ENCODE data around the gene IDS.
"Not testable (repeated sequence)": the region's sequence is repeated elsewhere in the genome, so short reads cannot be mapped to it uniquely, and the experiment has no call there.

Gene IDS

GRCh38 chrX:149526318-149527033, 21.4 kb upstream of the IDS start:
- not testable (repeated sequence) for DNase-seq (ENCODE audit: low read depth)

GRCh38 chrX:149525903-149526302, 20.8 kb upstream of the IDS start:
- DNase-seq (ENCODE audit: low read depth): not testable (repeated sequence)

- DNase-seq (ENCODE audit: low read depth): peak; percentile 39
Measured at GRCh38 chrX:149525389-149525788, 20.3 kb upstream of the IDS start.

- no peak for DNase-seq (ENCODE audit: low read depth)
Measured at GRCh38 chrX:149522916-149523315, 17.8 kb upstream of the IDS start.

GRCh38 chrX:149521438-149521837, 16.3 kb upstream of the IDS start:
- DNase-seq (ENCODE audit: low read depth): no peak

GRCh38 chrX:149520636-149521277, 15.7 kb upstream of the IDS start:
- not testable (repeated sequence) for DNase-seq (ENCODE audit: low read depth)

- no peak for DNase-seq (ENCODE audit: low read depth)
Measured at GRCh38 chrX:149518236-149518635, 13.1 kb upstream of the IDS start.

- DNase-seq (ENCODE audit: low read depth): no peak
Measured at GRCh38 chrX:149517308-149517707, 12.2 kb upstream of the IDS start.

- no peak for DNase-seq (ENCODE audit: low read depth)
Measured at GRCh38 chrX:149516604-149517003, 11.5 kb upstream of the IDS start.

- no peak for DNase-seq (ENCODE audit: low read depth)
Measured at GRCh38 chrX:149515954-149516602, 11.0 kb upstream of the IDS start.

- DNase-seq (ENCODE audit: low read depth): no peak
Measured at GRCh38 chrX:149513825-149514428, 8.8 kb upstream of the IDS start.

GRCh38 chrX:149512225-149512885, 7.2 kb upstream of the IDS start:
- peak; percentile 26 for DNase-seq (ENCODE audit: low read depth)

GRCh38 chrX:149511081-149511480, 6.0 kb upstream of the IDS start:
- DNase-seq (ENCODE audit: low read depth): no peak

- DNase-seq (ENCODE audit: low read depth): no peak
Measured at GRCh38 chrX:149510386-149510785, 5.3 kb upstream of the IDS start.

- no peak for DNase-seq (ENCODE audit: low read depth)
Measured at GRCh38 chrX:149508467-149508866, 3.4 kb upstream of the IDS start.

GRCh38 chrX:149506349-149506748, 1.2 kb upstream of the IDS start:
- no peak for DNase-seq (ENCODE audit: low read depth)

GRCh38 chrX:149505671-149506070, 565 bp upstream of the IDS start:
- DNase-seq (ENCODE audit: low read depth): no peak

GRCh38 chrX:149504226-149504914, 736 bp downstream of the IDS start:
- peak; percentile 45 for DNase-seq (ENCODE audit: low read depth)

- DNase-seq (ENCODE audit: low read depth): not testable (repeated sequence)
Measured at GRCh38 chrX:149503446-149503845, 1.7 kb downstream of the IDS start.

- not testable (repeated sequence) for DNase-seq (ENCODE audit: low read depth)
Measured at GRCh38 chrX:149502923-149503322, 2.2 kb downstream of the IDS start.

- no peak for DNase-seq (ENCODE audit: low read depth)
Measured at GRCh38 chrX:149499766-149500165, 5.3 kb downstream of the IDS start.

GRCh38 chrX:149498767-149499166, 6.3 kb downstream of the IDS start:
- DNase-seq (ENCODE audit: low read depth): no peak
